ENCODE data around the gene DNLZ.

DNLZ gene

GRCh38 chr9:136404801-136405136, 41.2 kb upstream of the DNLZ start:
- Histone ChIP-seq H3K4me1 (ENCODE audit: control insufficient read depth, insufficient read depth, low read length, poor library complexity, severe bottlenecking) (peaks cover 49% of the 10 kb centered on the region), H3K4me3 (ENCODE audit: insufficient read depth, low read depth, low read length, poor library complexity, severe bottlenecking) (no peak overlapping the region), H3K27me3 (replicated peaks; ENCODE audit: control insufficient read depth, insufficient read depth, low read length, poor library complexity, severe bottlenecking) (no peaks in the 10 kb centered on the region), H3K9me3 (ENCODE audit: control insufficient read depth, low read length) (no peaks in the 10 kb centered on the region), H3K36me3 (ENCODE audit: control insufficient read depth, insufficient read depth, low read length) (peaks cover 22% of the 10 kb centered on the region), H3K27ac (ENCODE audit: insufficient read depth, low read length, poor library complexity, severe bottlenecking) (peak overlapping the region; percentile 73)
- DNase-seq = no peak

- DNase-seq = peak; percentile 25 to 51 (median 30)
- Histone ChIP-seq H3K36me3 (ENCODE audit: control insufficient read depth, insufficient read depth, low read length) (peaks cover 22% of the 10 kb centered on the region), H3K4me3 (ENCODE audit: insufficient read depth, low read depth, low read length, poor library complexity, severe bottlenecking) (no peak overlapping the region), H3K4me1 (ENCODE audit: control insufficient read depth, insufficient read depth, low read length, poor library complexity, severe bottlenecking) (peaks cover 48% of the 10 kb centered on the region), H3K27ac (ENCODE audit: insufficient read depth, low read length, poor library complexity, severe bottlenecking) (peak overlapping the region; percentile 73), H3K9me3 (ENCODE audit: control insufficient read depth, low read length) (no peaks in the 10 kb centered on the region), H3K27me3 (replicated peaks; ENCODE audit: control insufficient read depth, insufficient read depth, low read length, poor library complexity, severe bottlenecking) (no peaks in the 10 kb centered on the region)
Observed at GRCh38 chr9:136403915-136404800, 40.6 kb upstream of the DNLZ start.

- Histone ChIP-seq H3K4me1 (ENCODE audit: control insufficient read depth, insufficient read depth, low read length, poor library complexity, severe bottlenecking) (peaks cover 50% of the 10 kb centered on the region), H3K27ac (ENCODE audit: insufficient read depth, low read length, poor library complexity, severe bottlenecking) (peak overlapping the region; percentile 73), H3K36me3 (ENCODE audit: control insufficient read depth, insufficient read depth, low read length) (peaks cover 22% of the 10 kb centered on the region), H3K4me3 (ENCODE audit: insufficient read depth, low read depth, low read length, poor library complexity, severe bottlenecking) (no peak overlapping the region), H3K27me3 (replicated peaks; ENCODE audit: control insufficient read depth, insufficient read depth, low read length, poor library complexity, severe bottlenecking) (no peaks in the 10 kb centered on the region), H3K9me3 (ENCODE audit: control insufficient read depth, low read length) (no peaks in the 10 kb centered on the region)
- DNase-seq = peak; percentile 70 to 73 (median 72)
Observed at GRCh38 chr9:136403538-136403914, 40.0 kb upstream of the DNLZ start.

- H3K9me3 ChIP-seq (ENCODE audit: control insufficient read depth, low read length) = no peaks in the 10 kb centered on the region
- H3K27me3 ChIP-seq (replicated peaks; ENCODE audit: control insufficient read depth, insufficient read depth, low read length, poor library complexity, severe bottlenecking) = no peaks in the 10 kb centered on the region
- DNase-seq = no peak
- no peak overlapping the region for H3K4me3 ChIP-seq (ENCODE audit: insufficient read depth, low read depth, low read length, poor library complexity, severe bottlenecking)
- H3K4me1 ChIP-seq (ENCODE audit: control insufficient read depth, insufficient read depth, low read length, poor library complexity, severe bottlenecking) = peaks cover 50% of the 10 kb centered on the region
- peaks cover 18% of the 10 kb centered on the region for H3K36me3 ChIP-seq (ENCODE audit: control insufficient read depth, insufficient read depth, low read length)
- no peak overlapping the region for H3K27ac ChIP-seq (ENCODE audit: insufficient read depth, low read length, poor library complexity, severe bottlenecking)
Observed at GRCh38 chr9:136402067-136402466, 38.5 kb upstream of the DNLZ start.

GRCh38 chr9:136401173-136401922, 37.8 kb upstream of the DNLZ start:
- Histone ChIP-seq H3K27me3 (replicated peaks; ENCODE audit: control insufficient read depth, insufficient read depth, low read length, poor library complexity, severe bottlenecking) (no peaks in the 10 kb centered on the region), H3K27ac (ENCODE audit: insufficient read depth, low read length, poor library complexity, severe bottlenecking) (no peak overlapping the region), H3K36me3 (ENCODE audit: control insufficient read depth, insufficient read depth, low read length) (peaks cover 21% of the 10 kb centered on the region), H3K4me3 (ENCODE audit: insufficient read depth, low read depth, low read length, poor library complexity, severe bottlenecking) (no peak overlapping the region), H3K9me3 (ENCODE audit: control insufficient read depth, low read length) (no peaks in the 10 kb centered on the region), H3K4me1 (ENCODE audit: control insufficient read depth, insufficient read depth, low read length, poor library complexity, severe bottlenecking) (peaks cover 50% of the 10 kb centered on the region)
- DNase-seq = no peak

GRCh38 chr9:136400038-136400834, 36.7 kb upstream of the DNLZ start, which contains the start of gene SNAPC4:
Gene SNAPC4, minus strand, starts transcription at chr9:136400170. Its CDS starts 1,742 bp downstream, at chr9:136398428.
- Histone ChIP-seq H3K36me3 (ENCODE audit: control insufficient read depth, insufficient read depth, low read length) (peaks cover 20% of the 10 kb centered on the region), H3K9me3 (ENCODE audit: control insufficient read depth, low read length) (no peaks in the 10 kb centered on the region), H3K27ac (ENCODE audit: insufficient read depth, low read length, poor library complexity, severe bottlenecking) (peak within 1 kb of the TSS; percentile 51), H3K4me1 (ENCODE audit: control insufficient read depth, insufficient read depth, low read length, poor library complexity, severe bottlenecking) (peaks cover 45% of the 10 kb centered on the region), H3K4me3 (ENCODE audit: insufficient read depth, low read depth, low read length, poor library complexity, severe bottlenecking) (peak within 1 kb of the TSS; percentile 81), H3K27me3 (replicated peaks; ENCODE audit: control insufficient read depth, insufficient read depth, low read length, poor library complexity, severe bottlenecking) (no peaks in the 10 kb centered on the region)
- DNase-seq = peak; percentile 71 to 79 (median 71)

- peak; percentile 20 to 45 (median 25) for DNase-seq
- Histone ChIP-seq H3K27me3 (replicated peaks; ENCODE audit: control insufficient read depth, insufficient read depth, low read length, poor library complexity, severe bottlenecking) (no peaks in the 10 kb centered on the region), H3K4me1 (ENCODE audit: control insufficient read depth, insufficient read depth, low read length, poor library complexity, severe bottlenecking) (peaks cover 37% of the 10 kb centered on the region), H3K36me3 (ENCODE audit: control insufficient read depth, insufficient read depth, low read length) (peaks cover 24% of the 10 kb centered on the region), H3K9me3 (ENCODE audit: control insufficient read depth, low read length) (no peaks in the 10 kb centered on the region), H3K27ac (ENCODE audit: insufficient read depth, low read length, poor library complexity, severe bottlenecking) (peak overlapping the region; percentile 51), H3K4me3 (ENCODE audit: insufficient read depth, low read depth, low read length, poor library complexity, severe bottlenecking) (peak overlapping the region; percentile 81)
Observed at GRCh38 chr9:136399176-136400037, 35.9 kb upstream of the DNLZ start.

GRCh38 chr9:136398286-136398685, 34.7 kb upstream of the DNLZ start:
- H3K27ac ChIP-seq (ENCODE audit: insufficient read depth, low read length, poor library complexity, severe bottlenecking) = no peak overlapping the region
- no peak overlapping the region for H3K4me3 ChIP-seq (ENCODE audit: insufficient read depth, low read depth, low read length, poor library complexity, severe bottlenecking)
- peaks cover 34% of the 10 kb centered on the region for H3K36me3 ChIP-seq (ENCODE audit: control insufficient read depth, insufficient read depth, low read length)
- H3K4me1 ChIP-seq (ENCODE audit: control insufficient read depth, insufficient read depth, low read length, poor library complexity, severe bottlenecking) = peaks cover 26% of the 10 kb centered on the region
- no peaks in the 10 kb centered on the region for H3K9me3 ChIP-seq (ENCODE audit: control insufficient read depth, low read length)
- no peaks in the 10 kb centered on the region for H3K27me3 ChIP-seq (replicated peaks; ENCODE audit: control insufficient read depth, insufficient read depth, low read length, poor library complexity, severe bottlenecking)
- DNase-seq = no peak

- no peak overlapping the region for H3K4me3 ChIP-seq (ENCODE audit: insufficient read depth, low read depth, low read length, poor library complexity, severe bottlenecking)
- H3K27ac ChIP-seq (ENCODE audit: insufficient read depth, low read length, poor library complexity, severe bottlenecking) = no peak overlapping the region
- H3K4me1 ChIP-seq (ENCODE audit: control insufficient read depth, insufficient read depth, low read length, poor library complexity, severe bottlenecking) = peaks cover 22% of the 10 kb centered on the region
- no peaks in the 10 kb centered on the region for H3K9me3 ChIP-seq (ENCODE audit: control insufficient read depth, low read length)
- H3K36me3 ChIP-seq (ENCODE audit: control insufficient read depth, insufficient read depth, low read length) = peaks cover 36% of the 10 kb centered on the region
- DNase-seq = no peak
- no peaks in the 10 kb centered on the region for H3K27me3 ChIP-seq (replicated peaks; ENCODE audit: control insufficient read depth, insufficient read depth, low read length, poor library complexity, severe bottlenecking)
Observed at GRCh38 chr9:136397643-136398042, 34.1 kb upstream of the DNLZ start.
